ENCODE data around the gene NLN.

Gene NLN

DNA sequence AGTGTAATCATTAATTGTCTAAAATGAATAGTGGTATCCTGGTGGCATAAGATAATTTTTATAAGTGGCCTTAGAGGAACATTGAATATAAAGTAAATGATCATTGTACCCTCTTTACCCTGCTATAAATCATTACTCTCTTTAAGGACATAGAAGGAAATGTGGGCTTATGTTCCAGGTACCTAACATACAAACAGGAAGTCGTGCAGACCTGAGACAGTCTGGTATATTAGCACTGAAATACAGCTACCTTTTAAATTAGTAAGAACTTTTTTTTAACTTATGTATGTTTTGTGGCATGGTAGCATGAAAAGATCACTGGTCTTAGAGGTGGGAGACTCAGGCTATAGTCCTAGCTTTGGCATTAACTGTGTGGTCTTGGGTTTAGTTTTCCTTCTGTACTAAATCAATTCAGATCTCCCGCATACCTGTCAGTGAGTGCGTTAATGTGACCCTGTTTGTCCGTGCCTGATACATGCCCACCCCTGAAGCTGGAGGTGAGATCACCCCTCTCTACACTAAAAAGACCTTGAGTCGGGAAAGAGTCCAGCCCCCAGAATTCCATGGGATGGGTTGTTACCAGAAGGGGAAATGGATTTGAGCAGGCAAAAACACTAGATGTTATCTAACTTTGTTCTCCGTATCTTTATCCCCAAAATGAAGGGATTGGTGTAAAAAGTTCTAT is 145.0 kb downstream of the NLN start:
- no peak overlapping the region for H3K9ac ChIP-seq (ENCODE audit: low read depth, low read length)
- no peak for TF ChIP-seq EZH2 (IDR thresholded peaks at IDR 0.05; ENCODE audit: borderline replicate concordance, low read depth, low read length, severe bottlenecking)
- TF ChIP-seq, protein P1, sequence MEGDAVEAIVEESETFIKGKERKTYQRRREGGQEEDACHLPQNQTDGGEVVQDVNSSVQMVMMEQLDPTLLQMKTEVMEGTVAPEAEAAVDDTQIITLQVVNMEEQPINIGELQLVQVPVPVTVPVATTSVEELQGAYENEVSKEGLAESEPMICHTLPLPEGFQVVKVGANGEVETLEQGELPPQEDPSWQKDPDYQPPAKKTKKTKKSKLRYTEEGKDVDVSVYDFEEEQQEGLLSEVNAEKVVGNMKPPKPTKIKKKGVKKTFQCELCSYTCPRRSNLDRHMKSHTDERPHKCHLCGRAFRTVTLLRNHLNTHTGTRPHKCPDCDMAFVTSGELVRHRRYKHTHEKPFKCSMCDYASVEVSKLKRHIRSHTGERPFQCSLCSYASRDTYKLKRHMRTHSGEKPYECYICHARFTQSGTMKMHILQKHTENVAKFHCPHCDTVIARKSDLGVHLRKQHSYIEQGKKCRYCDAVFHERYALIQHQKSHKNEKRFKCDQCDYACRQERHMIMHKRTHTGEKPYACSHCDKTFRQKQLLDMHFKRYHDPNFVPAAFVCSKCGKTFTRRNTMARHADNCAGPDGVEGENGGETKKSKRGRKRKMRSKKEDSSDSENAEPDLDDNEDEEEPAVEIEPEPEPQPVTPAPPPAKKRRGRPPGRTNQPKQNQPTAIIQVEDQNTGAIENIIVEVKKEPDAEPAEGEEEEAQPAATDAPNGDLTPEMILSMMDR (IDR thresholded peaks at IDR 0.05; ENCODE audit: borderline replicate concordance, extremely low read depth, low read length, poor library complexity, severe bottlenecking), result no peak
- ATAC-seq (ENCODE audit: insufficient read depth, low read depth) (no peak), DNase-seq (no peak)
- no peaks in the 10 kb centered on the region for H3K27me3 ChIP-seq (ENCODE audit: insufficient read depth, low read length, poor library complexity)
- H3K36me3 ChIP-seq (ENCODE audit: insufficient read depth, low read length), result no peaks in the 10 kb centered on the region
- H3K79me2 ChIP-seq (ENCODE audit: insufficient read depth, low read length), result no peaks in the 10 kb centered on the region
- no peak overlapping the region for H3K4me3 ChIP-seq (ENCODE audit: low read depth in 1 of 2, low read length in 2 of 2)
- H3K4me2 ChIP-seq (ENCODE audit: insufficient read depth, low read length), result no peak overlapping the region
- no peak overlapping the region for H2AFZ ChIP-seq (ENCODE audit: low read depth, low read length)
- no peaks in the 10 kb centered on the region for H4K20me1 ChIP-seq (ENCODE audit: insufficient read depth, low read length)
- no peak overlapping the region for H3K27ac ChIP-seq (ENCODE audit: low read length)
- H3K4me1 ChIP-seq (ENCODE audit: insufficient read depth, low read length), result no peaks in the 10 kb centered on the region
- H3K9me3 ChIP-seq (ENCODE audit: insufficient read depth, low read length, severe bottlenecking), result no peaks in the 10 kb centered on the region

DNA sequence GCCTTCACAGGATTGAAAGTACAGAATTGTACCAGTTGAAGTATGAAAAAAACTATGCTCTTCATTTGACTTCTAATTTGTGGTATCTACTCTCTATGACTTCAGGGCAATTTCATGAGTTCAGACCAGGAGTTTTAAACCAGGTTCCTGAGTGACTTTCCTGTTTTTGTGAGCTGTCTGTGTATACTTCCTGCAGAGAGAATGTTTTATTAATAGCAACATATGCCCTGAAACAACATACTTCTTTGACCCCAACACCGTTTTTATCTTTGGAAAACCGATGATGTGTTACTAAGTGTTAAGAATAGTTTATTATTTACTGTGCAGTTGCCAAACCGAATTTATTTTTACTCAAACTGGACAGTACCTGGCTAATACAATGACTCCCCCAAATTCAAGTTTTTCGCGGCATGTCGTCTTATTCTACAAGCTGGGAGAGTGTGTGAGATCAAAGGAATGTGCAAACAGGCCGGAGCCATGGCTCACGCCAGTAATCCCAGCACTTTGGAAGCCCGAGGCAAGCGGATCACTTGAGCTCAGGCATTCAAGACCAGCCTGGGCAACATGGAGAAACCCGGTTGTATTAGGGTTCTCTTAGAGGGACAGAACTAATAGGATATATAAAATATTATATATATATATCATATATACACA is 145.7 kb downstream of the NLN start:
- no peak for TF ChIP-seq EZH2 (IDR thresholded peaks at IDR 0.05; ENCODE audit: borderline replicate concordance, low read depth, low read length, severe bottlenecking)
- TF ChIP-seq, protein P1 (IDR thresholded peaks at IDR 0.05; ENCODE audit: borderline replicate concordance, extremely low read depth, low read length, poor library complexity, severe bottlenecking), result no peak
- Histone ChIP-seq H3K4me3 (ENCODE audit: low read depth in 1 of 2, low read length in 2 of 2) (no peak overlapping the region), H4K20me1 (ENCODE audit: insufficient read depth, low read length) (no peaks in the 10 kb centered on the region), H3K9me3 (ENCODE audit: insufficient read depth, low read length, severe bottlenecking) (no peaks in the 10 kb centered on the region), H3K27ac (ENCODE audit: low read length) (no peak overlapping the region), H2AFZ (ENCODE audit: low read depth, low read length) (no peak overlapping the region), H3K79me2 (ENCODE audit: insufficient read depth, low read length) (no peaks in the 10 kb centered on the region), H3K4me2 (ENCODE audit: insufficient read depth, low read length) (no peak overlapping the region), H3K36me3 (ENCODE audit: insufficient read depth, low read length) (no peaks in the 10 kb centered on the region), H3K27me3 (ENCODE audit: insufficient read depth, low read length, poor library complexity) (no peaks in the 10 kb centered on the region), H3K9ac (ENCODE audit: low read depth, low read length) (no peak overlapping the region), H3K4me1 (ENCODE audit: insufficient read depth, low read length) (no peaks in the 10 kb centered on the region)
- no peak for DNase-seq
- ATAC-seq (ENCODE audit: insufficient read depth, low read depth), result no peak

DNA sequence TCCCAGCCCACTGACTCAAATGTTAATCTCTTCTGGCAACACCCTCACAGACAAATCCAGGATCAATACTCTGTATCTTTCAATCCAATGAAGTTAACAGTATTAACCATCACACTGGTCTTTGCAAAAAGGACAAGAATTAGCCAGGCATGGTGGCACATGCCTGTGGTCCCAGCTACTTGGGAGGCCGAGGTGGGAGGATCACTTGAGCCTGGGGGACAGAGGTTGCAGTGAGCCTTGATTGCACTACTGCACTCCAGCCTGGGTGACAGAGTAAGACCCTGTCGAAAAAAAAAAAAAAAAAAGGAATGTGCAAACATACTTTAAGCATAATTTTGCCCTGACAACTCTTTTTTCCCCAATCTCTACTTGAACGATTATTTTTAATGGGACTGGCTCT is 146.5 kb downstream of the NLN start:
- H3K36me3 ChIP-seq (ENCODE audit: insufficient read depth, low read length), result no peaks in the 10 kb centered on the region
- ATAC-seq (ENCODE audit: insufficient read depth, low read depth) (no peak), DNase-seq (no peak)
- H3K79me2 ChIP-seq (ENCODE audit: insufficient read depth, low read length), result no peaks in the 10 kb centered on the region
- H4K20me1 ChIP-seq (ENCODE audit: insufficient read depth, low read length), result no peaks in the 10 kb centered on the region
- H3K4me3 ChIP-seq (ENCODE audit: low read depth in 1 of 2, low read length in 2 of 2), result no peak overlapping the region
- TF ChIP-seq, protein P1 (IDR thresholded peaks at IDR 0.05; ENCODE audit: borderline replicate concordance, extremely low read depth, low read length, poor library complexity, severe bottlenecking), result no peak
- H2AFZ ChIP-seq (ENCODE audit: low read depth, low read length), result no peak overlapping the region
- no peak overlapping the region for H3K27ac ChIP-seq (ENCODE audit: low read length)
- no peak overlapping the region for H3K4me2 ChIP-seq (ENCODE audit: insufficient read depth, low read length)
- no peaks in the 10 kb centered on the region for H3K4me1 ChIP-seq (ENCODE audit: insufficient read depth, low read length)
- H3K27me3 ChIP-seq (ENCODE audit: insufficient read depth, low read length, poor library complexity), result no peaks in the 10 kb centered on the region
- no peak overlapping the region for H3K9ac ChIP-seq (ENCODE audit: low read depth, low read length)
- H3K9me3 ChIP-seq (ENCODE audit: insufficient read depth, low read length, severe bottlenecking), result no peaks in the 10 kb centered on the region

All from DND-41 (cell line).